Activated naive CD8-positive, alpha-beta T cell treated with anti-CD3 and anti-CD28 coated beads, Interleukin-2, amount 10 ng/mL, durations not matched to agents 7 days and 5 days (primary cell): ENCODE data around the gene PRDM15. TPM values are rescaled to one million over a fixed set of nuclear protein-coding genes. Genes with fewer than 3 reads are reported as not detected.

ENCODE experiments used
- ATAC-seq: fragments of 150-1000 bp; cut with Tn5 transposase; one replicate; pipeline ENCODE4 v1.10.0; 2021; ENCODE audit warnings: low read depth, moderate library complexity
- POLR2A ChIA-PET: fragments of 350-600 bp; sonication (Branson Sonifier 250); formaldehyde crosslinking; loops from one replicate; lab custom pipeline; 2021; ENCODE audit warnings: antibody characterized with exemption; lab: Charles Lee
- DNase-seq: peaks from one replicate; pipeline ENCODE4 v3.0.0; 2021
- H3K27ac Mint-ChIP-seq: one replicate; pipeline ENCODE4 v1.8.0; 2022; ENCODE audit warnings: mild to moderate bottlenecking, mixed read lengths
- H3K27me3 Mint-ChIP-seq: one replicate; pipeline ENCODE4 v1.8.0; 2022; ENCODE audit warnings: mild to moderate bottlenecking, moderate library complexity, mixed read lengths
- H3K36me3 Mint-ChIP-seq: one replicate; pipeline ENCODE4 v1.8.0; 2021; ENCODE audit warnings: mild to moderate bottlenecking, mixed read lengths
- H3K4me1 Mint-ChIP-seq: one replicate; pipeline ENCODE4 v1.8.0; 2021; ENCODE audit warnings: mixed read lengths
- H3K4me3 Mint-ChIP-seq: one replicate; pipeline ENCODE4 v1.8.0; 2022; ENCODE audit warnings: mild to moderate bottlenecking, moderate library complexity, mixed read lengths
- H3K9me3 Mint-ChIP-seq: one replicate; pipeline ENCODE4 v1.8.0; 2021; ENCODE audit warnings: mixed read lengths
- total RNA-seq, 2 experiments: library from RNA; stranded (reverse); gene quantifications; one replicate each; pipeline ENCODE4 v1.2.3, GENCODE V29; 2021

The PRDM15 gene
- total RNA-seq, 2 experiments from 2014 or later, result 14.2 to 14.8 TPM

- no peaks in the 10 kb centered on the region for H3K36me3 Mint-ChIP-seq
- peaks cover 59% of the 10 kb centered on the region for H3K27me3 Mint-ChIP-seq
- ATAC-seq (no peak), DNase-seq (no peak)
- H3K4me1 Mint-ChIP-seq, result peaks cover 20% of the 10 kb centered on the region
- POLR2A ChIA-PET, result no interaction called here
- no peak overlapping the region for H3K4me3 Mint-ChIP-seq
- no peaks in the 10 kb centered on the region for H3K9me3 Mint-ChIP-seq
- H3K27ac Mint-ChIP-seq, result no peak overlapping the region
Measured at GRCh38 chr21:41770901-41771624, 108.1 kb downstream of the PRDM15 start.

- no peak overlapping the region for H3K27ac Mint-ChIP-seq
Measured at GRCh38 chr21:41769933-41770332, 109.2 kb downstream of the PRDM15 start.

GRCh38 chr21:41769521-41769920, 109.6 kb downstream of the PRDM15 start:
- H3K9me3 Mint-ChIP-seq, result no peaks in the 10 kb centered on the region
- POLR2A ChIA-PET, result no interaction called here
- peaks cover 58% of the 10 kb centered on the region for H3K27me3 Mint-ChIP-seq
- ATAC-seq, result no peak
- H3K4me3 Mint-ChIP-seq, result no peak overlapping the region
- H3K4me1 Mint-ChIP-seq, result peaks cover 28% of the 10 kb centered on the region
- no peak for DNase-seq
- no peaks in the 10 kb centered on the region for H3K36me3 Mint-ChIP-seq
- no peak overlapping the region for H3K27ac Mint-ChIP-seq

More at GRCh38 chr21:41769933-41770332, 109.2 kb downstream of the PRDM15 start:
- no peak overlapping the region for H3K4me3 Mint-ChIP-seq
- no peak for ATAC-seq
- H3K36me3 Mint-ChIP-seq, result no peaks in the 10 kb centered on the region
- POLR2A ChIA-PET, result no interaction called here
- H3K9me3 Mint-ChIP-seq, result no peaks in the 10 kb centered on the region
- H3K4me1 Mint-ChIP-seq, result peaks cover 28% of the 10 kb centered on the region
- H3K27me3 Mint-ChIP-seq, result peaks cover 58% of the 10 kb centered on the region
- no peak for DNase-seq

GRCh38 chr21:41769111-41769510, 110.0 kb downstream of the PRDM15 start:
- ATAC-seq (no peak), DNase-seq (no peak)
- POLR2A ChIA-PET, result no interaction called here
- Mint-ChIP-seq H3K4me3 (peak overlapping the region; percentile 81), H3K36me3 (no peaks in the 10 kb centered on the region), H3K9me3 (no peaks in the 10 kb centered on the region), H3K27me3 (peaks cover 57% of the 10 kb centered on the region), H3K4me1 (peaks cover 28% of the 10 kb centered on the region), H3K27ac (no peak overlapping the region)

- Mint-ChIP-seq H3K27ac (no peak overlapping the region), H3K4me3 (peak overlapping the region; percentile 81), H3K36me3 (no peaks in the 10 kb centered on the region), H3K9me3 (no peaks in the 10 kb centered on the region), H3K27me3 (peaks cover 54% of the 10 kb centered on the region), H3K4me1 (peaks cover 28% of the 10 kb centered on the region)
- DNase-seq (peak; percentile 49), ATAC-seq (peak; percentile 40)
- POLR2A ChIA-PET, result interaction anchor here (1.1 kb wide), 1 partner anchor 294 kb away, joined by 3 read pairs; no protein-coding TSS in a partner anchor
Measured at GRCh38 chr21:41768437-41769042, 110.6 kb downstream of the PRDM15 start.

GRCh38 chr21:41767606-41768436, 111.3 kb downstream of the PRDM15 start:
- Mint-ChIP-seq H3K27me3 (peaks cover 55% of the 10 kb centered on the region), H3K4me1 (peaks cover 28% of the 10 kb centered on the region), H3K36me3 (no peaks in the 10 kb centered on the region), H3K27ac (no peak overlapping the region), H3K4me3 (peak overlapping the region; percentile 81), H3K9me3 (no peaks in the 10 kb centered on the region)
- POLR2A ChIA-PET, result interaction anchor here (1.1 kb wide), 1 partner anchor 295 kb away, joined by 3 read pairs; no protein-coding TSS in a partner anchor
- ATAC-seq (peak; percentile 27), DNase-seq (no peak)

- Mint-ChIP-seq H3K36me3 (no peaks in the 10 kb centered on the region), H3K4me3 (peak within 1 kb of the TSS; percentile 81), H3K4me1 (peaks cover 28% of the 10 kb centered on the region), H3K27me3 (peaks cover 57% of the 10 kb centered on the region), H3K27ac (no peak within 1 kb of the TSS), H3K9me3 (no peaks in the 10 kb centered on the region)
- POLR2A ChIA-PET, result no interaction called here
- ATAC-seq, result peak; percentile 62
- peak; percentile 74 for DNase-seq
Measured at GRCh38 chr21:41766883-41767605, 112.1 kb downstream of the PRDM15 start, which contains the start of gene RIPK4. RIPK4 (minus strand) TSS chr21:41767052; CDS start chr21:41767041, 11 bp downstream.

GRCh38 chr21:41765973-41766882, 112.9 kb downstream of the PRDM15 start:
- no peak overlapping the region for H3K4me3 Mint-ChIP-seq
- H3K4me1 Mint-ChIP-seq, result peaks cover 31% of the 10 kb centered on the region
- H3K36me3 Mint-ChIP-seq, result no peaks in the 10 kb centered on the region
- ATAC-seq (no peak), DNase-seq (no peak)
- H3K27ac Mint-ChIP-seq, result no peak overlapping the region
- H3K9me3 Mint-ChIP-seq, result no peaks in the 10 kb centered on the region
- peaks cover 65% of the 10 kb centered on the region for H3K27me3 Mint-ChIP-seq
- POLR2A ChIA-PET, result interaction anchor here (0.7 kb wide), 1 partner anchor 9 kb away, joined by 4 read pairs; no protein-coding TSS in a partner anchor

- Mint-ChIP-seq H3K9me3 (no peaks in the 10 kb centered on the region), H3K27ac (no peak overlapping the region), H3K4me1 (peaks cover 32% of the 10 kb centered on the region), H3K36me3 (no peaks in the 10 kb centered on the region), H3K27me3 (peaks cover 73% of the 10 kb centered on the region), H3K4me3 (no peak overlapping the region)
- ATAC-seq, result no peak
- DNase-seq, result no peak
- POLR2A ChIA-PET, result no interaction called here
Measured at GRCh38 chr21:41765420-41765821, 113.7 kb downstream of the PRDM15 start.

- Mint-ChIP-seq H3K27ac (no peak overlapping the region), H3K9me3 (no peaks in the 10 kb centered on the region), H3K36me3 (no peaks in the 10 kb centered on the region), H3K4me1 (peaks cover 32% of the 10 kb centered on the region), H3K27me3 (peaks cover 72% of the 10 kb centered on the region), H3K4me3 (no peak overlapping the region)
- DNase-seq (no peak), ATAC-seq (no peak)
- POLR2A ChIA-PET, result no interaction called here
Measured at GRCh38 chr21:41764558-41765419, 114.4 kb downstream of the PRDM15 start.

GRCh38 chr21:41763996-41764395, 115.1 kb downstream of the PRDM15 start:
- Mint-ChIP-seq H3K27me3 (peaks cover 66% of the 10 kb centered on the region), H3K9me3 (no peaks in the 10 kb centered on the region), H3K36me3 (no peaks in the 10 kb centered on the region), H3K27ac (no peak overlapping the region), H3K4me3 (no peak overlapping the region), H3K4me1 (peaks cover 30% of the 10 kb centered on the region)
- POLR2A ChIA-PET, result no interaction called here
- DNase-seq, result no peak
- ATAC-seq, result no peak
